SJCRH30 (cell line): ENCODE results near the gene MKLN1. TPM values are rescaled to one million over a fixed set of nuclear protein-coding genes. Genes with fewer than 3 reads are reported as not detected.
A peak's percentile ranks its signal among the peaks of the same experiment; 100 is the strongest.
"Not testable (repeated sequence)": the region's sequence is repeated elsewhere in the genome, so short reads cannot be mapped to it uniquely, and the experiment has no call there.

Source experiments
- DNase-seq, 2 experiments: peaks; one replicate each; pipeline ENCODE4 v3.0.0-alpha.2; 2015 to 2020
- H3K27ac ChIP-seq: fragments of 250-450 bp; sonication (Bioruptor Pico); 2 replicates; pipeline ENCODE4 v1.5.1; 2020; ENCODE audit warnings: mild to moderate bottlenecking, moderate library complexity
- H3K27me3 ChIP-seq: fragments of 250-450 bp; sonication (Bioruptor Pico); 2 replicates; pipeline ENCODE4 v1.5.1; 2020; ENCODE audit warnings: mild to moderate bottlenecking, moderate library complexity
- H3K36me3 ChIP-seq: fragments of 250-450 bp; sonication (Bioruptor Pico); 2 replicates; pipeline ENCODE4 v1.5.1; 2020; ENCODE audit warnings: mild to moderate bottlenecking, moderate library complexity
- H3K4me1 ChIP-seq: fragments of 250-450 bp; sonication (Bioruptor Pico); 2 replicates; pipeline ENCODE4 v1.5.1; 2020; ENCODE audit warnings: mild to moderate bottlenecking, moderate library complexity
- H3K4me3 ChIP-seq: fragments of 250-450 bp; sonication (Bioruptor Pico); 2 replicates; pipeline ENCODE4 v1.5.1; 2020; ENCODE audit warnings: mild to moderate bottlenecking, moderate library complexity
- H3K9me3 ChIP-seq: fragments of 250-450 bp; sonication (Bioruptor Pico); replicated peaks from 2 replicates; pipeline ENCODE4 v1.5.1; 2020; ENCODE audit warnings: mild to moderate bottlenecking, moderate library complexity
- total RNA-seq: library from RNA; depleted of rRNA; stranded (reverse); fragments of >200 nt; shearing (Covaris generic); gene quantifications from 2 replicates; pipeline ENCODE4 v1.2.3, GENCODE V29; 2014

Gene MKLN1
- total RNA-seq, 1 experiment from 2014 or later, result 57.9 TPM

DNA sequence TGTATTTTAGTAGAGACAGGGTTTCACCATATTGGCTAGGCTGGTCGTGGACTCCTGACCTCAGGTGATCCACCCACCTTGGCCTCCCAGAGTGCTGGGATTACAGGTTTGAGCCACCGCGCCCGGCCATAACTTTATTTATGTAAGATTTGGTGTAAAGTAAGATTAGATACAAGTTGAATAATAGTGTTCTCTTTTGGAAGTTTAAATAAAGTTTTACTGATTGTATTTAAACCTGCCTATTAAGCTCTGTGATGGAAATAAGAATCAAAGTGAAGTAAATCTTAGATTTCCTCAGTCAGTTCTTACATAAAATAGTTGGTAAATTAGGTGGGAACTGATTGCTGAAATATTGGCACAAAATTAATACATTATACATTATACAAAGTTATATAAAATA, 86.0 kb downstream of the MKLN1 start:
- no peaks in the 10 kb centered on the region for H3K4me1 ChIP-seq
- no peaks in the 10 kb centered on the region for H3K27me3 ChIP-seq
- H3K36me3 ChIP-seq, result peaks cover 38% of the 10 kb centered on the region
- no peak overlapping the region for H3K27ac ChIP-seq
- H3K9me3 ChIP-seq, result no peaks in the 10 kb centered on the region
- no peak for DNase-seq
- no peak overlapping the region for H3K4me3 ChIP-seq

DNA sequence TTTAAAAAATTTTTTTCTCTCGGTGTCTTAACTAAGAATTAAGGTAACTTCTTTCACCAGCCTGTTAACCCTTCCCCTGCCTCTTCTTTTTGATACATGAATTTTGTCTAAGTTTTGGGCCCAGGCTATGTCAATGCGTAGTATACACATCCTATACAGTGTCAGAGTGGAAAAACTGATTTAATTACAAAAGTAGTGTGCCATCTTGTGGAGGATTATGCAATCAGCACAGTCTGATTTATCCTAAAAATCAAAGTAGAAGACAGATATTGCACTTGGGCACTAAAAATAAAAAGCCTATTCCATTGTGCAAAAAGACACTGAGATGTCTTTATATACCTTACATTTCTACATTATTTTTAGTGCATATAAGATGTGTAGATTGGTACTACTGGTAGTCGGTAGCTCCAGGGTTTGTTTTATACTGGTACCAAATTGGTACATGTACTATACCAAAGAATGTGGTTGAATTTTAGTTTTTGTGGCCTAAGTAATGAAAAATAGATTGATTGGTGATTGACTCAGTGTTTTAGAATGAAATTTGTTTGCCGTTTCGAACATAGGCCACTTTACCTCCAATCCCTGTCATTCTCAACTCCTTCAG, 96.6 kb downstream of the MKLN1 start:
- no peaks in the 10 kb centered on the region for H3K9me3 ChIP-seq
- H3K36me3 ChIP-seq, result peaks cover 12% of the 10 kb centered on the region
- no peaks in the 10 kb centered on the region for H3K27me3 ChIP-seq
- no peak overlapping the region for H3K4me3 ChIP-seq
- no peak overlapping the region for H3K27ac ChIP-seq
- DNase-seq, result peak in 1 of 2 experiments; percentile 59
- H3K4me1 ChIP-seq, result no peaks in the 10 kb centered on the region

DNA sequence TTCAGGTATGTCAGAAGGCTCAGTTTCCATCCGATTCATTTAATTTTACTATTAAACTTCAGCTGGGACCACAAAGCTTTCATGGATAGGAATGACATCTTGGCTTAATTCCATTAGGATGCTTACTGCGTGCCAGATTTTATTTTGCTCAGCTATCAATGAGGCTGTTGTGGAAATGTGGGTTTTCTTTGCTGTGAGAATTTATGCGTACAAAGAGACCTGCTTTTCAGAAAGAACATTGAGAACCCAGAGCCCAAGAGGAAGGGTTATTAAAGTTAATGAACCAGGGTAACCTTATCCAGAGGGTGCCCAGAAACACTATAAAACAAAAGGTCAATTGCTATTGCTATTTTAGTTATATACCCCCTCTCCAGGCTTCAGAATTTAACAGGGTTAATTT, 98.3 kb downstream of the MKLN1 start:
- no peak overlapping the region for H3K27ac ChIP-seq
- no peak overlapping the region for H3K4me3 ChIP-seq
- DNase-seq, result no peak
- no peaks in the 10 kb centered on the region for H3K4me1 ChIP-seq
- no peaks in the 10 kb centered on the region for H3K27me3 ChIP-seq
- peaks cover 18% of the 10 kb centered on the region for H3K36me3 ChIP-seq
- no peaks in the 10 kb centered on the region for H3K9me3 ChIP-seq

DNA sequence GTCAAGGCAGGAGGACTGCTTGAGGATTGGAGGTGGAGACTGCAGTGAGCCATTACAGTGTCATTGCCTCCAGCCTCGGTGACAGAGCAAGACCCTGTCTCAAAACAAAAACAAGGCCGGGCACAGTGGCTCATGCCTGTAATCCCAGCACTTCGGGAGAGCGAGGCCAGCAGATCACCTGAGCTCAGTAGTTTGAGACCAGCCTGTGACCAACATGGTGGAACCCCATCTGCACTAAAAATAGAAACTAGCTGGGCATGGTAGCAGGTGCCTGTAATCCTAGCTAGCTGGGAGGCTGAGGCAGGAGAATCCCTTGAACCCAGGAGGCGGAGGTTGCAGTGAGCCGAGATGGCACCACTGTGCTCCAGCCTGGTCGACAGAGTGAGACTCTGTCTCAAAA, 103.2 kb downstream of the MKLN1 start:
- not testable (repeated sequence) for H3K4me1 ChIP-seq, H3K9me3 ChIP-seq, H3K27me3 ChIP-seq, H3K27ac ChIP-seq, DNase-seq, H3K4me3 ChIP-seq
- H3K36me3 ChIP-seq, result peaks cover 40% of the 10 kb centered on the region

DNA sequence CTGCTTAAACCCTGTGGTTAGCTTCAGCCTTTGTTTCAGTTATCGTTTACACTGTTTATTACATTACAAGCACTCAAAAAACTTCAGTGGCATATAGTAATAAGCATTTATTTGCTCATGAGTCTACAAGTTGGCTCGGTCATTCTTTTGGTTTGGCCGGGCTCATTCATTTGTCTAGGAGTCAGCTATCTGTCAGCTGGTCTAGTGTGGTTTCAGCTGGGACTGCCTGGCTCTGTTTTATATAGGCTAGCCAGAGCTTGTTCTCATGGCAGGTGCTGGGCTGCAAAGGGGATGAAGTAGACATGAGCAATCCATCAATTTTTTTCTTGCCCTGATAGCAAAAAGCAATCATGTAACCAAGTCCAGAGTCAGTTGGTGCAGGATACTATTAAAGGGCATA, 103.6 kb downstream of the MKLN1 start:
- Histone ChIP-seq H3K27ac (no peak overlapping the region), H3K4me3 (no peak overlapping the region), H3K27me3 (no peaks in the 10 kb centered on the region), H3K9me3 (no peaks in the 10 kb centered on the region), H3K36me3 (peaks cover 44% of the 10 kb centered on the region), H3K4me1 (no peaks in the 10 kb centered on the region)
- peak; percentile 40 to 49 for DNase-seq

DNA sequence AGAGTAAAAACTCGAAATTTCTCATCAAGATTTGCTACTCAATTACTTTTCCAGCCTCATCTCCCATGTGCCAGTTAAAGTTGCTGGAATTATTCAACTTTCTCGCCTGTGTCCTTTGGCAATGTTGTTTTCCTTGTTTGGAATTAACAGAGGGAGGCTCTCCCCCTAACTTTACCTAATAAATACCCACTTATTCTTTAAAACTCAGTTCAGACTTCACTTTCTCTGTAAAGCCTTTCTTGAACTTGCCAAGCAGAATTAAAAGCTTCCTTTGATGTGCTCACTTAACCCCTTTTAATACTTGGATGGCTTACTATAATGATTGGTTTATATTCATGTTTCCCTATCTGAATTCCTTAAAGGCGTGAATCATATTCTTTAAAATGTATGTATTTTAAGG, 104.1 kb downstream of the MKLN1 start:
- Histone ChIP-seq H3K36me3 (peaks cover 47% of the 10 kb centered on the region), H3K9me3 (no peaks in the 10 kb centered on the region), H3K4me1 (no peaks in the 10 kb centered on the region), H3K27ac (no peak overlapping the region), H3K4me3 (no peak overlapping the region), H3K27me3 (no peaks in the 10 kb centered on the region)
- no peak for DNase-seq

DNA sequence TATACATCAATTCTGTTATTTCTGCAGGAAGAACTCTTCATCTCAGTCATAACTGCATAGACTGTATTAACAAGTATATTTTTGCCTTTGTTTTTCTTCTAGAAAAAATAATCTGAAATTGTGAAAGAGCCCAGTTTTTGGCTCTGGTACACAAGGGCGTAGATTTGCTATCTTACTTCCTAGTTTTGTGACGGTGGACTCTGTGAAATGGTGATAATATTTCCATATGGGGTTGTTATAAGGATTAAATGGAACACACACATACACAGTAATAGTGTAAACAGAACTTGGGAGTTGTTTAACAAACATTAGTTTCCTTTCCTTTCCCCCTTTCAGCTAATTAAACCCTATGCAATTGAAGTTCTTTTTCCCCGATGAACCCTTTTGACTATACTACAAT, 108.7 kb downstream of the MKLN1 start:
- DNase-seq, result no peak
- H3K36me3 ChIP-seq, result peaks cover 57% of the 10 kb centered on the region
- no peak overlapping the region for H3K4me3 ChIP-seq
- no peaks in the 10 kb centered on the region for H3K4me1 ChIP-seq
- H3K27ac ChIP-seq, result no peak overlapping the region
- no peaks in the 10 kb centered on the region for H3K27me3 ChIP-seq
- no peaks in the 10 kb centered on the region for H3K9me3 ChIP-seq

DNA sequence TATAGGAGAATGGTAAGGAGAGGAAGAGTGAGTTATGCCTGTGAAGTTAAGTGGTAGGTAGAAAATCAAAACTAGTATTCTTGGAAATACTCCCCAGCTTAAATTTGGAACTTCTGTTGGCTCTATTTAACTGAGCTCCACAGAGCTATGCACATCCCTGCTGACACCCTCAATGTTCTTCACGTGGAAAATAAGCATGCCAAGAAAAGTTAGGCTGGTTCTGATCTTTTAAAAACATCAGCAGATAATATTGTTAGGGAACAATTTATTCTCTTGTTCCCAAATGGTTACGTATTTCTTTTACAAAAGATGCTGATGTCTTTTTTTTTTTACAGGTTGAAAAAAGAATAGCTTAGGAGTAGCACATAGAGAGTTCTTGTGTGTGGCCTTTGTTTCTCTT, 111.3 kb downstream of the MKLN1 start:
- Histone ChIP-seq H3K36me3 (peaks cover 68% of the 10 kb centered on the region), H3K4me1 (no peaks in the 10 kb centered on the region), H3K9me3 (no peaks in the 10 kb centered on the region), H3K27me3 (no peaks in the 10 kb centered on the region), H3K4me3 (no peak overlapping the region), H3K27ac (no peak overlapping the region)
- no peak for DNase-seq

DNA sequence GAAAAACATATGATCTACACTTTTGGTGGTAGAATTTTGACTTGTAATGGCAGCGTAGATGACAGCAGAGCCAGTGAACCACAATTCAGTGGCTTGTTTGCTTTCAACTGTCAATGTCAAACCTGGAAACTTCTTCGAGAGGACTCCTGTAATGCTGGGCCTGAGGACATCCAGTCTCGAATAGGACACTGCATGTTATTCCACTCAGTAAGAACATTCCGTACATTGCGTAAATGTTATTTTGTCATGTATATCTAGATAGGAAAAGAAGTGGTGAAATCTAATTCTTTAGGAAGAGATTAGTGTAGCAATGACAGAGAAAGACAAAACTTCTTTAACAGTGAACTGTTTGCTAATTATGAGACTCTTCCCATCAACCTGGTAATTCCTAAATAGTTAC, 115.8 kb downstream of the MKLN1 start:
- Histone ChIP-seq H3K4me3 (no peak overlapping the region), H3K27ac (no peak overlapping the region), H3K27me3 (no peaks in the 10 kb centered on the region), H3K36me3 (peaks cover 59% of the 10 kb centered on the region), H3K4me1 (no peaks in the 10 kb centered on the region), H3K9me3 (no peaks in the 10 kb centered on the region)
- DNase-seq, result no peak

DNA sequence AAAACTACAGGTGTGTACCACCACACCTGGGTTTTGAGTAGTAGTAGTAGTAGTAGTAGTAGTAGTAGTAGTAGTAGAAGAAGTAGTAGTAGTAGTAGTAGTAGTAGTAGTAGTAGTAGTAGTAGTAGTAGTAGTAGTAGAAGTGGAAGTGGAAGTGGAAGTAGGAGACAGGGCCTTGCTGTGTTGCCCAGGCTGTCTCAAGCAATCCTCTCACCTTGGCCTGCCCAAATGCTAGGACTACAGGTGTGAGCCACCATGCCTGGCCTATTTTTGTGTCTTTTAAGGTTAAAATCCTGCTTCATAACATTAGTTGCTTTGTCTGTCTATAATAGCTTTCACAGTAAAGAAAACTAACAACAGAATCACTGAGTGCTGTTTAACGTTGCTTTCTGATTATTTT, 117.0 kb downstream of the MKLN1 start:
- peaks cover 56% of the 10 kb centered on the region for H3K36me3 ChIP-seq
- no peak for DNase-seq
- H3K9me3 ChIP-seq, result no peaks in the 10 kb centered on the region

DNA sequence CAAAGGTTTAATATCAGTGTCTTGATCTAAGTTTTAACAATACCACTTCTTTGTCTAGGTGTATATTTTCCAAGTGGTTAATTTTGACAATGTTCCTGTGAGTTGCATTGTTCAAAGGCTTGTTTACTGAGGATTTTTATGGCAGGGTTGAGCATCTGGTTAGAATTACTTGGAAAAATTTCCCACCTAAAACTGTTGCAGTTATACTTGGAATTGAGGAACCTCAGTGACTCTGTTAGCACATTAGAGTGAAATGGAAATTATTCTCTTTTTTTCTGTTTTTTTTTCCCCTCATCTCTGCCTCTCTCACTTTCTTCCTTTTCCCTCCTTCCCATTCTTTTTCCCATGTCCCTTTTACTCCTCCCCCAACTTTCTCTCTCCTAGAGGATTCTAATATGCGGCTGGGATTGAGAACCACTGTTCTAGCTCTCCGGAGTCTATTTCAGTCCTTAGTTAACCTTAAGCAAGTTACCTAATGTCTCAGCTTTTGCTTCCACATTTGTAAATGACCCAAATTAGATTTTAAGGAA, 121.8 kb downstream of the MKLN1 start:
- Histone ChIP-seq H3K9me3 (no peaks in the 10 kb centered on the region), H3K4me3 (no peak overlapping the region), H3K36me3 (peaks cover 34% of the 10 kb centered on the region), H3K4me1 (no peaks in the 10 kb centered on the region), H3K27me3 (no peaks in the 10 kb centered on the region), H3K27ac (no peak overlapping the region)
- no peak for DNase-seq

More for the DNA sequence above, 117.0 kb downstream of the MKLN1 start:
- Histone ChIP-seq H3K27me3 (no peaks in the 10 kb centered on the region), H3K4me3 (no peak overlapping the region), H3K27ac (no peak overlapping the region), H3K4me1 (no peaks in the 10 kb centered on the region)

DNA sequence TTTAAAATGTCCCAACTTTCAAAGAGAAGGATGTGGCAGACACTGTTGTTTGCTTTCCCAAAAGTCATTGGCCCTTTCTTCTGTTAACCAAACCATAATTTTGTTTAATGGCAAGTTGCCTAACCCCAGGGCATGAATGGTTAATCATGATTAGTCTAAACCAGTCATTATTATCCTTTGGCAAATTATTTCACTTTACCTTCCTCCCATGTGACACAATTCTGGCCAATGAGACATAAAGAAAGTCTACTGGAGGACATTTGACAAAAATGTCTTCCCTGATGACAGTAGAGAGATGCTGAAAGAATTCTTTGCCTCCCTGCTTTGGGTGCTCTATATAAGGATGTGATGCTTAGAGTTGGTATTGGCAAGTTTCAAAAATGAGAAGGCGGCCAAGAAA, 126.8 kb downstream of the MKLN1 start:
- Histone ChIP-seq H3K36me3 (peaks cover 16% of the 10 kb centered on the region), H3K27ac (no peak overlapping the region), H3K4me1 (no peaks in the 10 kb centered on the region), H3K9me3 (no peaks in the 10 kb centered on the region), H3K27me3 (no peaks in the 10 kb centered on the region), H3K4me3 (no peak overlapping the region)
- DNase-seq, result no peak

DNA sequence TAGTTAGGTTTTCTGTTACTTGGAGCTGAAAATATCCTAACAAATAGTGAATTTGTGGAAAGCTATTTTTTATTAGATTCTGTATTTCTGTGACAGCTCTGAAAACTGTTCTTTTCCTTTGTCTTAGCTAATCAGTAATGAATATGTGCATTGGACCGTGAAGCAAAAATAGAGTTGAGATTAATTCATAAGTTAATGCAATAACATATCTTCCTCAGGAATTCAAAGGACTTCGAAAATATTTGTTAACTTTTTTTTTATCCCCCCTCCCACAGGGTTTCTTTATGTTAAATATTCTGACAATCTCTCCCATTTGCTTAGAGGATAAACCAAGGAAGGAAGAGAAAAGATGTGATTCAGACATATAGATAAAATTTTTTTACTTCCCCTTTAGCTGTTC, 127.3 kb downstream of the MKLN1 start:
- no peaks in the 10 kb centered on the region for H3K9me3 ChIP-seq
- H3K27ac ChIP-seq, result no peak overlapping the region
- H3K4me3 ChIP-seq, result no peak overlapping the region
- no peaks in the 10 kb centered on the region for H3K27me3 ChIP-seq
- no peaks in the 10 kb centered on the region for H3K4me1 ChIP-seq
- H3K36me3 ChIP-seq, result peaks cover 16% of the 10 kb centered on the region
- no peak for DNase-seq

DNA sequence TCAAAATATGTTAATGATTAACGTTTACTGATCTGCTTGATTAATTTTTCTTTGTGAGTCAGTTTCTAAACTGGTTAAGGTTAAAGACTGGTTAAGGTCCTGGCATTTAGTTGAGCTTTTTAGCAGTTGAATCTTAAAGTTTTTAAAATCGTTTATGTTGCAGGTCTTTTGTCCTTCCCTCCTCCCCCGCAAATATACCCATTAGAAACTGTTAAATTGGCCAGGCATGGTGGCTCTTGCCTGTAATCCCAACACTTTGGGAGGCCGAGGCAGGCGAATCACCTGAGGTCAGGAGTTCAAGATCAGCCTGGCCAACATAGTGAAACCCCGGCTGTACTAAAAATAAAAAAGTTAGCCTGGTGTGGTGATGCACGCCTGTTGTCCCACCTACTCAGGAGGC, 127.9 kb downstream of the MKLN1 start:
- no peaks in the 10 kb centered on the region for H3K9me3 ChIP-seq
- no peak overlapping the region for H3K27ac ChIP-seq
- no peak for DNase-seq
- no peak overlapping the region for H3K4me3 ChIP-seq
- H3K27me3 ChIP-seq, result no peaks in the 10 kb centered on the region
- peaks cover 20% of the 10 kb centered on the region for H3K36me3 ChIP-seq
- H3K4me1 ChIP-seq, result no peaks in the 10 kb centered on the region

DNA sequence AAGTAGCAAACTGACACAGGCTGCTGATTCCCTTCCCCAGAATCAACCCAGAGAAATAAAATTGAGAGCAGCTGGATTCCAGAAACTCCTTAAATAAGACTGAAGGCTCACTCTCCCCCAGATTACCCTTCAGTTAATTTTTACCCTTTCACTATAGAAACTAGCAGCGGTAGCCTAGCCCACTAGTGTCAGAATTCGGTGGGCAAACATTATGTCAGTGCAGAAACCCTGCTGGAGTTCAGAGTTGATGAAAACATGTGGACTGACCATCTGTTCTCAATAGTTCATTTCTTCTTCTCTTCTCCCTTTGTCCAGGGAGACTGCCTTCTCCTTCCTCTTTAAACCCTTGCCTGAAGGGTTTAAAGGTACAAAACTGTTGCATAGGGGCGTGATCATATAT, 128.7 kb downstream of the MKLN1 start:
- H3K36me3 ChIP-seq, result peaks cover 17% of the 10 kb centered on the region
- H3K4me3 ChIP-seq, result no peak overlapping the region
- no peaks in the 10 kb centered on the region for H3K4me1 ChIP-seq
- DNase-seq, result no peak
- no peaks in the 10 kb centered on the region for H3K9me3 ChIP-seq
- no peaks in the 10 kb centered on the region for H3K27me3 ChIP-seq
- H3K27ac ChIP-seq, result no peak overlapping the region

DNA sequence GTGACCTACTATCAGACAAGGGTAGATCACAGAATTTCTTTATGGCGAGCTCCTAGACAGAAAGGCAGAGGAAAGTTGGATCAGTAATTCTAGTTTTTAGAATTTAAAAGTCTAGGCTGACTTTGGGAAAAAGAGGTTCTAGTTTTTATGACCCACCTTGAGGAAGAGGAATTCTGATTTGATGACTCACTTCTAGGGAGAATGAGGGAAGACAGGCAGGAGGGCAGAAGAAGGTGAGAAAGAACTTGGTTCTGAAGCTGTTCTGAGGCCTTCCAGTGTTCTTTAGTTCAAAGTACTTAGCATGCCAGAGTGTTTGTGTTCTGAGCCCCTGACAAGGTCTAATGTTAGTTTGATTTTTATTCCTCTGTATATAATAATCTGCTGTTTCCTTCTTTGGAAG, 131.6 kb downstream of the MKLN1 start:
- Histone ChIP-seq H3K4me1 (no peaks in the 10 kb centered on the region), H3K9me3 (no peaks in the 10 kb centered on the region), H3K27ac (no peak overlapping the region), H3K4me3 (no peak overlapping the region), H3K27me3 (no peaks in the 10 kb centered on the region), H3K36me3 (peaks cover 22% of the 10 kb centered on the region)
- DNase-seq, result no peak
